Activated naive CD4-positive, alpha-beta T cell treated with anti-CD3 and anti-CD28 coated beads, Interleukin-2, amount 10 ng/mL, durations not matched to agents 7 days and 5 days (primary cell): Measurements from ENCODE around the gene ZNF689.
"Not testable (repeated sequence)": the region's sequence is repeated elsewhere in the genome, so short reads cannot be mapped to it uniquely, and the experiment has no call there.

ENCODE experiments used
- CTCF ChIA-PET: fragments of 350-600 bp; sonication (Branson Sonifier 250); formaldehyde crosslinking; loops from one replicate; lab custom pipeline; 2021; ENCODE audit warnings: antibody characterized with exemption; lab: Charles Lee
- DNase-seq: peaks from one replicate; pipeline ENCODE4 v3.0.0-alpha.2; 2020
- H3K27ac Mint-ChIP-seq: one replicate; pipeline ENCODE4 v1.8.0; 2021; ENCODE audit warnings: mild to moderate bottlenecking, moderate library complexity, mixed read lengths
- H3K27me3 Mint-ChIP-seq: one replicate; pipeline ENCODE4 v1.8.0; 2021; ENCODE audit warnings: mild to moderate bottlenecking, mixed read lengths
- H3K36me3 Mint-ChIP-seq: one replicate; pipeline ENCODE4 v1.8.0; 2021; ENCODE audit warnings: mixed read lengths
- H3K4me1 Mint-ChIP-seq: one replicate; pipeline ENCODE4 v1.8.0; 2021; ENCODE audit warnings: mixed read lengths
- H3K4me3 Mint-ChIP-seq: one replicate; pipeline ENCODE4 v1.8.0; 2021; ENCODE audit warnings: mild to moderate bottlenecking, moderate library complexity, mixed read lengths
- H3K9me3 Mint-ChIP-seq: one replicate; pipeline ENCODE4 v1.8.0; 2021; ENCODE audit warnings: mixed read lengths

ZNF689 gene

GRCh38 chr16:30649725-30650368 lies 39.7 kb upstream of the ZNF689 start:
- Mint-ChIP-seq H3K9me3 (no peaks in the 10 kb centered on the region), H3K4me3 (peak overlapping the region; percentile 99), H3K36me3 (peaks cover 24% of the 10 kb centered on the region), H3K4me1 (peaks cover 38% of the 10 kb centered on the region), H3K27ac (peak overlapping the region; percentile 99), H3K27me3 (peaks cover 8% of the 10 kb centered on the region)
- CTCF ChIA-PET = interaction anchor here (0.7 to 3.2 kb wide), 11 partner anchors 8 to 464 kb away, joined by 3 to 22 read pairs (median 4); partner anchors contain the start of genes DCTPP1 and FBRS
- no peak for DNase-seq

- Mint-ChIP-seq H3K9me3 (no peaks in the 10 kb centered on the region), H3K36me3 (peaks cover 7% of the 10 kb centered on the region), H3K4me1 (peaks cover 21% of the 10 kb centered on the region), H3K27me3 (peaks cover 15% of the 10 kb centered on the region), H3K4me3 (no peak overlapping the region), H3K27ac (no peak overlapping the region)
- DNase-seq = no peak
- CTCF ChIA-PET = no interaction called here
Measured at GRCh38 chr16:30647274-30647571, 37.0 kb upstream of the ZNF689 start.

GRCh38 chr16:30645727-30646126 lies 35.5 kb upstream of the ZNF689 start:
- Mint-ChIP-seq H3K27ac (no peak overlapping the region), H3K4me1 (peaks cover 15% of the 10 kb centered on the region), H3K9me3 (no peaks in the 10 kb centered on the region), H3K27me3 (peaks cover 15% of the 10 kb centered on the region), H3K36me3 (peaks cover 2% of the 10 kb centered on the region), H3K4me3 (no peak overlapping the region)
- CTCF ChIA-PET = interaction anchor here (0.6 to 0.9 kb wide), 2 partner anchors 9 to 37 kb away, joined by 3 read pairs; no protein-coding TSS in a partner anchor
- DNase-seq = no peak

- DNase-seq = no peak
- H3K27me3 Mint-ChIP-seq = peaks cover 15% of the 10 kb centered on the region
- no peak overlapping the region for H3K4me3 Mint-ChIP-seq
- no peak overlapping the region for H3K27ac Mint-ChIP-seq
- H3K9me3 Mint-ChIP-seq = no peaks in the 10 kb centered on the region
- H3K36me3 Mint-ChIP-seq = no peaks in the 10 kb centered on the region
- H3K4me1 Mint-ChIP-seq = peaks cover 4% of the 10 kb centered on the region
- CTCF ChIA-PET = interaction anchor here (1.3 to 2.4 kb wide), 2 partner anchors 15 to 46 kb away, joined by 3 to 9 read pairs; no protein-coding TSS in a partner anchor
Measured at GRCh38 chr16:30644334-30644830, 34.2 kb upstream of the ZNF689 start.

- Mint-ChIP-seq H3K27me3 (peaks cover 11% of the 10 kb centered on the region), H3K9me3 (no peaks in the 10 kb centered on the region), H3K4me3 (no peak overlapping the region), H3K4me1 (peaks cover 2% of the 10 kb centered on the region), H3K36me3 (no peaks in the 10 kb centered on the region), H3K27ac (no peak overlapping the region)
- CTCF ChIA-PET = interaction anchor here (0.6 kb wide), 2 partner anchors 9 to 285 kb away, joined by 3 to 4 read pairs; partner anchors contain the start of gene PRR14
- DNase-seq = no peak
Measured at GRCh38 chr16:30641378-30641982, 31.3 kb upstream of the ZNF689 start.

- Mint-ChIP-seq H3K4me1 (peaks cover 21% of the 10 kb centered on the region), H3K9me3 (no peaks in the 10 kb centered on the region), H3K36me3 (no peaks in the 10 kb centered on the region), H3K4me3 (no peak overlapping the region), H3K27ac (no peak overlapping the region), H3K27me3 (peaks cover 4% of the 10 kb centered on the region)
- CTCF ChIA-PET = interaction anchor here (0.9 to 1.8 kb wide), 8 partner anchors 9 to 586 kb away, joined by 3 to 7 read pairs (median 4); partner anchors contain the start of genes FBRS and PRR14
- DNase-seq = peak; percentile 52
Measured at GRCh38 chr16:30637944-30638343, 27.8 kb upstream of the ZNF689 start.

- not testable (repeated sequence) for H3K27ac Mint-ChIP-seq, H3K4me3 Mint-ChIP-seq, H3K27me3 Mint-ChIP-seq, DNase-seq, H3K9me3 Mint-ChIP-seq, H3K36me3 Mint-ChIP-seq
- peaks cover 21% of the 10 kb centered on the region for H3K4me1 Mint-ChIP-seq
- CTCF ChIA-PET = interaction anchor here (0.9 to 1.8 kb wide), 9 partner anchors 9 to 585 kb away, joined by 3 to 7 read pairs (median 4); partner anchors contain the start of genes FBRS and PRR14
Measured at GRCh38 chr16:30637139-30637538, 26.9 kb upstream of the ZNF689 start.

- peaks cover 21% of the 10 kb centered on the region for H3K4me1 Mint-ChIP-seq
- DNase-seq = no peak
- H3K36me3 Mint-ChIP-seq = no peaks in the 10 kb centered on the region
- H3K4me3 Mint-ChIP-seq = no peak overlapping the region
- H3K27me3 Mint-ChIP-seq = peaks cover 4% of the 10 kb centered on the region
- no peaks in the 10 kb centered on the region for H3K9me3 Mint-ChIP-seq
- CTCF ChIA-PET = interaction anchor here (1.1 to 1.8 kb wide), 4 partner anchors 9 to 21 kb away, joined by 3 to 6 read pairs (median 4); no protein-coding TSS in a partner anchor
- H3K27ac Mint-ChIP-seq = no peak overlapping the region
Measured at GRCh38 chr16:30636599-30636998, 26.4 kb upstream of the ZNF689 start.

- Mint-ChIP-seq H3K27me3 (peaks cover 12% of the 10 kb centered on the region), H3K4me3 (peak overlapping the region; percentile 93), H3K4me1 (peaks cover 28% of the 10 kb centered on the region), H3K36me3 (no peaks in the 10 kb centered on the region), H3K9me3 (no peaks in the 10 kb centered on the region), H3K27ac (peak overlapping the region; percentile 98)
- DNase-seq = no peak
- CTCF ChIA-PET = interaction anchor here (0.8 kb wide), 1 partner anchor 25 kb away, joined by 3 read pairs; no protein-coding TSS in a partner anchor
Measured at GRCh38 chr16:30633526-30633925, 23.3 kb upstream of the ZNF689 start.

GRCh38 chr16:30632454-30632853 lies 22.3 kb upstream of the ZNF689 start:
- Mint-ChIP-seq H3K27me3 (peaks cover 12% of the 10 kb centered on the region), H3K4me1 (peaks cover 33% of the 10 kb centered on the region)
- H3K4me3 Mint-ChIP-seq, DNase-seq, H3K36me3 Mint-ChIP-seq, H3K27ac Mint-ChIP-seq, H3K9me3 Mint-ChIP-seq: not testable (repeated sequence)
- CTCF ChIA-PET = interaction anchor here (0.7 to 5.2 kb wide), 5 partner anchors 17 to 203 kb away, joined by 3 to 34 read pairs (median 3); partner anchors contain the start of gene DCTPP1

- Mint-ChIP-seq H3K36me3 (no peaks in the 10 kb centered on the region), H3K27ac (no peak overlapping the region), H3K4me3 (no peak overlapping the region), H3K27me3 (peaks cover 17% of the 10 kb centered on the region), H3K4me1 (peaks cover 14% of the 10 kb centered on the region), H3K9me3 (no peaks in the 10 kb centered on the region)
- peak; percentile 92 for DNase-seq
- CTCF ChIA-PET = interaction anchor here (0.7 to 5.2 kb wide), 17 partner anchors 9 to 206 kb away, joined by 3 to 34 read pairs (median 4); partner anchors contain the start of gene DCTPP1
Measured at GRCh38 chr16:30628628-30629540, 18.7 kb upstream of the ZNF689 start.

- peaks cover 33% of the 10 kb centered on the region for H3K27me3 Mint-ChIP-seq
- H3K4me1 Mint-ChIP-seq = peaks cover 12% of the 10 kb centered on the region
- no peaks in the 10 kb centered on the region for H3K9me3 Mint-ChIP-seq
- no peak for DNase-seq
- H3K4me3 Mint-ChIP-seq = no peak overlapping the region
- no peaks in the 10 kb centered on the region for H3K36me3 Mint-ChIP-seq
- H3K27ac Mint-ChIP-seq = no peak overlapping the region
- CTCF ChIA-PET = interaction anchor here (0.6 to 1.1 kb wide), 3 partner anchors 7 to 196 kb away, joined by 3 to 4 read pairs (median 3); partner anchors contain the start of gene DCTPP1
Measured at GRCh38 chr16:30626236-30626635, 16.0 kb upstream of the ZNF689 start.

- no peak for DNase-seq
- H3K9me3 Mint-ChIP-seq = no peaks in the 10 kb centered on the region
- H3K27ac Mint-ChIP-seq = no peak overlapping the region
- CTCF ChIA-PET = interaction anchor here (1.4 kb wide), 1 partner anchor 8 kb away, joined by 7 read pairs; no protein-coding TSS in a partner anchor
- peaks cover 21% of the 10 kb centered on the region for H3K27me3 Mint-ChIP-seq
- no peak overlapping the region for H3K4me3 Mint-ChIP-seq
- no peaks in the 10 kb centered on the region for H3K36me3 Mint-ChIP-seq
- H3K4me1 Mint-ChIP-seq = peaks cover 6% of the 10 kb centered on the region
Measured at GRCh38 chr16:30623536-30624283, 13.5 kb upstream of the ZNF689 start.
